ENCODE results near the gene SERPINB1.

DNA sequence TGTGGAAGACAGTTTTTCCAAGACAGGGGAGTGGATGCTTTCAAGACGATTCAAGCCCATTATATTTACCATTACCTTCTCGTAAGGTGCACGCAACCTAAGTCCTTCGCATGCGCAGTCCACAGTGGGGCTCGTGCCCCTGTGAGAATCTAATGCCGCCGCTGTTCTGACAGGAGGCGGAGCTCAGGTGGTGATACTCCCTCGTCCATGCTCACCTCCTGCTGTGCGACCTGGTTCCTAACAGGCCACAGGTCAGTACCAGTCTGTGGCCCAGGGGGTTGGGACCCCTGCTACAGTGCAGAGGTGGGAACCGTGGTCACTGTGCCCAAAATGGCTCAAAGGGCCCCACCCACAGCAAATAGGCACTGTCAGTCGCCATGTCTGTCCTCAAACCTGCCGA is 36.6 kb downstream of the SERPINB1 start:
- TF ChIP-seq, protein P1, sequence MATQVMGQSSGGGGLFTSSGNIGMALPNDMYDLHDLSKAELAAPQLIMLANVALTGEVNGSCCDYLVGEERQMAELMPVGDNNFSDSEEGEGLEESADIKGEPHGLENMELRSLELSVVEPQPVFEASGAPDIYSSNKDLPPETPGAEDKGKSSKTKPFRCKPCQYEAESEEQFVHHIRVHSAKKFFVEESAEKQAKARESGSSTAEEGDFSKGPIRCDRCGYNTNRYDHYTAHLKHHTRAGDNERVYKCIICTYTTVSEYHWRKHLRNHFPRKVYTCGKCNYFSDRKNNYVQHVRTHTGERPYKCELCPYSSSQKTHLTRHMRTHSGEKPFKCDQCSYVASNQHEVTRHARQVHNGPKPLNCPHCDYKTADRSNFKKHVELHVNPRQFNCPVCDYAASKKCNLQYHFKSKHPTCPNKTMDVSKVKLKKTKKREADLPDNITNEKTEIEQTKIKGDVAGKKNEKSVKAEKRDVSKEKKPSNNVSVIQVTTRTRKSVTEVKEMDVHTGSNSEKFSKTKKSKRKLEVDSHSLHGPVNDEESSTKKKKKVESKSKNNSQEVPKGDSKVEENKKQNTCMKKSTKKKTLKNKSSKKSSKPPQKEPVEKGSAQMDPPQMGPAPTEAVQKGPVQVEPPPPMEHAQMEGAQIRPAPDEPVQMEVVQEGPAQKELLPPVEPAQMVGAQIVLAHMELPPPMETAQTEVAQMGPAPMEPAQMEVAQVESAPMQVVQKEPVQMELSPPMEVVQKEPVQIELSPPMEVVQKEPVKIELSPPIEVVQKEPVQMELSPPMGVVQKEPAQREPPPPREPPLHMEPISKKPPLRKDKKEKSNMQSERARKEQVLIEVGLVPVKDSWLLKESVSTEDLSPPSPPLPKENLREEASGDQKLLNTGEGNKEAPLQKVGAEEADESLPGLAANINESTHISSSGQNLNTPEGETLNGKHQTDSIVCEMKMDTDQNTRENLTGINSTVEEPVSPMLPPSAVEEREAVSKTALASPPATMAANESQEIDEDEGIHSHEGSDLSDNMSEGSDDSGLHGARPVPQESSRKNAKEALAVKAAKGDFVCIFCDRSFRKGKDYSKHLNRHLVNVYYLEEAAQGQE (IDR thresholded peaks at IDR 0.05; ENCODE audit: low read depth, low read length), result no peak
- no peak for TF ChIP-seq POLR2AphosphoS5 (IDR thresholded peaks at IDR 0.05; ENCODE audit: low read depth, low read length)
- TF ChIP-seq GATA2 (CRISPR knock-in tag; IDR thresholded peaks at IDR 0.05), result no peak
- TF ChIP-seq SIN3A (IDR thresholded peaks at IDR 0.05; ENCODE audit: borderline replicate concordance, low read depth, low read length), result no peak
- TF ChIP-seq, protein P2, sequence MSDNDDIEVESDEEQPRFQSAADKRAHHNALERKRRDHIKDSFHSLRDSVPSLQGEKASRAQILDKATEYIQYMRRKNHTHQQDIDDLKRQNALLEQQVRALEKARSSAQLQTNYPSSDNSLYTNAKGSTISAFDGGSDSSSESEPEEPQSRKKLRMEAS (IDR thresholded peaks at IDR 0.05; ENCODE audit: low read depth), result no peak
- TF ChIP-seq, protein P3, sequence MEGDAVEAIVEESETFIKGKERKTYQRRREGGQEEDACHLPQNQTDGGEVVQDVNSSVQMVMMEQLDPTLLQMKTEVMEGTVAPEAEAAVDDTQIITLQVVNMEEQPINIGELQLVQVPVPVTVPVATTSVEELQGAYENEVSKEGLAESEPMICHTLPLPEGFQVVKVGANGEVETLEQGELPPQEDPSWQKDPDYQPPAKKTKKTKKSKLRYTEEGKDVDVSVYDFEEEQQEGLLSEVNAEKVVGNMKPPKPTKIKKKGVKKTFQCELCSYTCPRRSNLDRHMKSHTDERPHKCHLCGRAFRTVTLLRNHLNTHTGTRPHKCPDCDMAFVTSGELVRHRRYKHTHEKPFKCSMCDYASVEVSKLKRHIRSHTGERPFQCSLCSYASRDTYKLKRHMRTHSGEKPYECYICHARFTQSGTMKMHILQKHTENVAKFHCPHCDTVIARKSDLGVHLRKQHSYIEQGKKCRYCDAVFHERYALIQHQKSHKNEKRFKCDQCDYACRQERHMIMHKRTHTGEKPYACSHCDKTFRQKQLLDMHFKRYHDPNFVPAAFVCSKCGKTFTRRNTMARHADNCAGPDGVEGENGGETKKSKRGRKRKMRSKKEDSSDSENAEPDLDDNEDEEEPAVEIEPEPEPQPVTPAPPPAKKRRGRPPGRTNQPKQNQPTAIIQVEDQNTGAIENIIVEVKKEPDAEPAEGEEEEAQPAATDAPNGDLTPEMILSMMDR (IDR thresholded peaks at IDR 0.05), result no peak
- no peak for TF ChIP-seq RAD21 (IDR thresholded peaks at IDR 0.05; ENCODE audit: low read length)
- TF ChIP-seq, protein P4, sequence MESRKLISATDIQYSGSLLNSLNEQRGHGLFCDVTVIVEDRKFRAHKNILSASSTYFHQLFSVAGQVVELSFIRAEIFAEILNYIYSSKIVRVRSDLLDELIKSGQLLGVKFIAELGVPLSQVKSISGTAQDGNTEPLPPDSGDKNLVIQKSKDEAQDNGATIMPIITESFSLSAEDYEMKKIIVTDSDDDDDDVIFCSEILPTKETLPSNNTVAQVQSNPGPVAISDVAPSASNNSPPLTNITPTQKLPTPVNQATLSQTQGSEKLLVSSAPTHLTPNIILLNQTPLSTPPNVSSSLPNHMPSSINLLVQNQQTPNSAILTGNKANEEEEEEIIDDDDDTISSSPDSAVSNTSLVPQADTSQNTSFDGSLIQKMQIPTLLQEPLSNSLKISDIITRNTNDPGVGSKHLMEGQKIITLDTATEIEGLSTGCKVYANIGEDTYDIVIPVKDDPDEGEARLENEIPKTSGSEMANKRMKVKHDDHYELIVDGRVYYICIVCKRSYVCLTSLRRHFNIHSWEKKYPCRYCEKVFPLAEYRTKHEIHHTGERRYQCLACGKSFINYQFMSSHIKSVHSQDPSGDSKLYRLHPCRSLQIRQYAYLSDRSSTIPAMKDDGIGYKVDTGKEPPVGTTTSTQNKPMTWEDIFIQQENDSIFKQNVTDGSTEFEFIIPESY (IDR thresholded peaks at IDR 0.05; ENCODE audit: borderline replicate concordance, low read depth), result no peak
